Naive thymus-derived CD8-positive, alpha-beta T cell (primary cell): ENCODE data around the gene DYNLT1. TPM values are rescaled to one million over a fixed set of nuclear protein-coding genes. Genes with fewer than 3 reads are reported as not detected.
"Not testable (repeated sequence)": the region's sequence is repeated elsewhere in the genome, so short reads cannot be mapped to it uniquely, and the experiment has no call there.

ENCODE experiments used
- ATAC-seq, 2 donors: fragments of 150-1000 bp; cut with Tn5 transposase in 1 of 2; sonication (Bioruptor Pico), chemical (Tn5 transposase) in 1 of 2; 1 replicate in 1 of 2; 2 replicates in 1 of 2; pipeline ENCODE4 v1.10.0; 2021; ENCODE audit warnings: mild to moderate bottlenecking in 2 of 2, moderate library complexity in 2 of 2
- POLR2A ChIA-PET: fragments of 350-600 bp; sonication (Branson Sonifier 250); formaldehyde crosslinking; loops from one replicate; lab custom pipeline; 2021; ENCODE audit warnings: antibody characterized with exemption; lab: Charles Lee
- DNase-seq, 10 donors: peaks; one replicate each; pipeline versions ENCODE4 v3.0.0 to v3.0.0-alpha.2; 2020 to 2022
- H3K27ac Mint-ChIP-seq, 10 donors: one replicate each; pipeline ENCODE4 v1.8.0; 2020 to 2022; ENCODE audit warnings: mild to moderate bottlenecking in 10 of 10, mixed read lengths in 10 of 10, moderate library complexity in 4 of 10, inconsistent platforms in 1 of 10
- H3K27me3 Mint-ChIP-seq, 5 donors: one replicate each; pipeline ENCODE4 v1.8.0; 2021 to 2022; ENCODE audit warnings: mixed read lengths in 5 of 5
- H3K36me3 Mint-ChIP-seq, 3 donors: one replicate each; pipeline ENCODE4 v1.8.0; 2020 to 2022; ENCODE audit warnings: mixed read lengths in 3 of 3, mild to moderate bottlenecking in 2 of 3, inconsistent platforms in 1 of 3
- H3K4me1 Mint-ChIP-seq, 4 donors: one replicate each; pipeline ENCODE4 v1.8.0; 2021 to 2022; ENCODE audit warnings: mixed read lengths in 4 of 4
- H3K4me3 Mint-ChIP-seq, 10 donors: one replicate each; pipeline ENCODE4 v1.8.0; 2020 to 2022; ENCODE audit warnings: mild to moderate bottlenecking in 10 of 10, mixed read lengths in 10 of 10, moderate library complexity in 6 of 10, inconsistent platforms in 1 of 10
- H3K9me3 Mint-ChIP-seq, 9 donors: one replicate each; pipeline ENCODE4 v1.8.0; 2020 to 2022; ENCODE audit warnings: mixed read lengths in 9 of 9, mild to moderate bottlenecking in 3 of 9, inconsistent platforms in 1 of 9, moderate library complexity in 1 of 9
- polyA plus RNA-seq, 3 donors: library from polyadenylated mRNA; unstranded; fragments of 300-500 nt; fragmentation: Illumina TruSeq; gene quantifications; one replicate each; pipeline ENCODE4 v1.2.3, GENCODE V29; 2021
- total RNA-seq, 8 experiments: library from RNA in 2 of 8; stranded (reverse) in 2 of 8; gene quantifications; one replicate each; pipeline ENCODE4 v1.2.3 and lab custom pipeline; 2021 to 2026

Gene DYNLT1
- total and polyA plus RNA-seq, 5 experiments from 2014 or later, result 54.4 to 78.6 (median 63.3) TPM

DNA sequence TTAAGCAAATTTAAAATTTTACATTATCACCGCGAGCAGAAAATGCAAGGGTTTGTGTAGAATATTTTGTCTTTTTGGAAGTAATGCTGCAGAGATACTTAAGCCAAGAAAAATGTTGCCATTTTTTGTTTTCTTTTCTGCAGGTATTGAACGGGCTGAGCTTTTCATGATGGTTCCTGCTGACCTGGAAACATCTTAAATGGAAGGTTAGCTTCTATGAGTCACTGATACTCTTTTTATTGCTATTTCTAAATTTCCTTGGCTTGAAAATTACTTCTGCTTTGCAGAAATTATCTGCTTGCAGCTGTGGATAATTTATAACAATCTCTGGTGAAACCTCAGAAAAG, 18.0 kb upstream of the DYNLT1 start:
- Mint-ChIP-seq H3K36me3 (peaks cover 11 to 45% (median 19%) of the 10 kb centered on the region in 3 donors), H3K4me1 (peaks cover 3 to 55% (median 35%) of the 10 kb centered on the region in 4 donors), H3K9me3 (no peaks in the 10 kb centered on the region), H3K27ac (peak overlapping the region; percentile 74 to 99 (median 96)), H3K27me3 (no peaks in the 10 kb centered on the region), H3K4me3 (peak overlapping the region; percentile 52 to 91 (median 81))
- POLR2A ChIA-PET, result interaction anchor here (0.8 to 2.5 kb wide), 7 partner anchors 8 to 28 kb away, joined by 3 to 10 read pairs (median 5); partner anchors contain the start of genes DYNLT1 and SYTL3
- DNase-seq, result no peak
- ATAC-seq, result no peak

DNA sequence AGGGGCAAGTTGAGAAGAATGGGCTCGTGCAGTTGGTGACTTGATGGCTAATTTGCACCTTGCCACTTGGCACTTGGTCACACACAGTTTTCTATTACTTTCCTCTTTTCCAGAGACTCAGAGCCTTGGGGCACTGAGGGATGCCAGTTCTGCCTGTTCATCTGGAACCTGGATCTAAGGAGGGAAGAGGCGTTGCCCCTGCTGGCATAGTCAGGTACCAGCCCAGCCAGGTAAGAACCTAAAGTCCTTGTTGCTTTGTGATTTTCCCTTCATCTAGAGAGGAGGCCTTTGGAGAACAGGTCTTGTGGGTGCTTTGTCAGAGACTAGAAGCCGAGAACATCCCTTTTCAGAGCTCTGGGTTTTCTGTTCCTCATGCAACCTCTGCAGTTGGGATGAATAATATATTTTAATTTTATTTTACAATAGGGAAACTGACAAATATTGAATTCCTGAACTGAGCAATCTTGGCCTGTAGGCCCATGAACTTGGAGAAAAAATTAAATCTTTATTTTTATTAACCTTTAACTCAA, 16.7 kb upstream of the DYNLT1 start:
- ATAC-seq (no peak), DNase-seq (no peak)
- Mint-ChIP-seq H3K4me1 (peaks cover 5 to 54% (median 35%) of the 10 kb centered on the region in 4 donors), H3K27ac (peak overlapping the region in 7 of 10 donors; percentile 71 to 95 (median 92)), H3K4me3 (peak overlapping the region in 2 of 10 donors; percentile 5 to 66), H3K9me3 (no peaks in the 10 kb centered on the region), H3K36me3 (peaks cover 1 to 31% (median 11%) of the 10 kb centered on the region in 3 donors), H3K27me3 (no peaks in the 10 kb centered on the region)
- POLR2A ChIA-PET, result interaction anchor here (1.3 to 1.7 kb wide), 2 partner anchors 10 to 11 kb away, joined by 3 to 6 read pairs; partner anchors contain the start of gene SYTL3

DNA sequence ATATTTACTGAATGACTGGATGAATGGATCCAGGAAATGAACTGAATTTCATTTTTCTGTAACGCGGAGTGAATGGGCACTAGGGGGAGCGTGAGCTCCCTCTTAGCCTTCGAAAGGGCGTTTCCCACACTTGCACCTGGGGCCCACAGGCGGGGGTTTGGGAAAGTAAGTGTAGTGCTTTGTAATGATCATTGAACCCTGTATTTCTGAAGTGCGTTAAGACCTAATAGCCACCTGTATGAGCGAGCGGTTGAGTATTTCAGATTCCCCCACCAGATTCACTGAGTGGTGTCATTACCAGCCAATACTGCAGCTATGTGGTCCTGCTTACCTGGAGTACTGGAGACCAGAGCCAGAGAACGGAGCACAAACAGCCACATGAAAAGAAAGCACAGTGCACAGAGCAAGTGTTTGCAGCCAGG, 15.8 kb upstream of the DYNLT1 start:
- Mint-ChIP-seq H3K4me1 (peaks cover 8 to 56% (median 42%) of the 10 kb centered on the region in 4 donors), H3K4me3 (peak overlapping the region in 9 of 10 donors; percentile 23 to 72 (median 41)), H3K36me3 (peaks cover 0 to 23% (median 6%) of the 10 kb centered on the region in 3 donors)

DNA sequence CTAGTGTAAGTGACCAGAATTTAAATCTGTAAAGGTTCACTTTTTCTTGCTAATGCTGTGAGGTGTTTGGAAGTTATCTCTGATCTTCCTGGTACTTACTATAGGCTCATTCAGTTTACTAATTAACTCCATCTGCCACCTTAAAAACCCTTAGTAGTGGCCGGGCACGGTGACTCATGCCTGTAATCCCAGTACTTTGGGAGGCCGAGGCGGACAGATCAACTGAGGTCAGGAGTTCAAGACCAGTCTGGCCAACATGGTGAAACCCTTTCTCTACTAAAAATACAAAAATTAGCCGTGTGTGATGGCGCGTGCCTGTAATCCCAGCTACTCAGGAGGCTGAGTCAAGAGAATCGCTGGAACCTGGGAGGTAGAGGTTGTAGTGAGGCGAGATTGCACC, 12.4 kb upstream of the DYNLT1 start:
- DNase-seq, H3K9me3 Mint-ChIP-seq, H3K36me3 Mint-ChIP-seq, H3K27me3 Mint-ChIP-seq, ATAC-seq, POLR2A ChIA-PET: not testable (repeated sequence)
- Mint-ChIP-seq H3K27ac (peak overlapping the region in 7 of 10 donors; percentile 10 to 100 (median 99)), H3K4me3 (peak overlapping the region in 2 of 10 donors; percentile 13 to 32), H3K4me1 (peaks cover 17 to 72% (median 59%) of the 10 kb centered on the region in 4 donors)

More for the DNA sequence above, 15.8 kb upstream of the DYNLT1 start:
- H3K27me3 Mint-ChIP-seq, result no peaks in the 10 kb centered on the region
- H3K9me3 Mint-ChIP-seq, result no peaks in the 10 kb centered on the region
- POLR2A ChIA-PET, result interaction anchor here (0.6 to 2.4 kb wide), 7 partner anchors 9 to 209 kb away, joined by 3 to 10 read pairs (median 5); partner anchors contain the start of gene DYNLT1
- H3K27ac Mint-ChIP-seq, result peak overlapping the region in 9 of 10 donors; percentile 14 to 95 (median 90)
- ATAC-seq (peak; percentile 65 to 75), DNase-seq (peak in 9 of 10 donors; percentile 27 to 78 (median 58))

DNA sequence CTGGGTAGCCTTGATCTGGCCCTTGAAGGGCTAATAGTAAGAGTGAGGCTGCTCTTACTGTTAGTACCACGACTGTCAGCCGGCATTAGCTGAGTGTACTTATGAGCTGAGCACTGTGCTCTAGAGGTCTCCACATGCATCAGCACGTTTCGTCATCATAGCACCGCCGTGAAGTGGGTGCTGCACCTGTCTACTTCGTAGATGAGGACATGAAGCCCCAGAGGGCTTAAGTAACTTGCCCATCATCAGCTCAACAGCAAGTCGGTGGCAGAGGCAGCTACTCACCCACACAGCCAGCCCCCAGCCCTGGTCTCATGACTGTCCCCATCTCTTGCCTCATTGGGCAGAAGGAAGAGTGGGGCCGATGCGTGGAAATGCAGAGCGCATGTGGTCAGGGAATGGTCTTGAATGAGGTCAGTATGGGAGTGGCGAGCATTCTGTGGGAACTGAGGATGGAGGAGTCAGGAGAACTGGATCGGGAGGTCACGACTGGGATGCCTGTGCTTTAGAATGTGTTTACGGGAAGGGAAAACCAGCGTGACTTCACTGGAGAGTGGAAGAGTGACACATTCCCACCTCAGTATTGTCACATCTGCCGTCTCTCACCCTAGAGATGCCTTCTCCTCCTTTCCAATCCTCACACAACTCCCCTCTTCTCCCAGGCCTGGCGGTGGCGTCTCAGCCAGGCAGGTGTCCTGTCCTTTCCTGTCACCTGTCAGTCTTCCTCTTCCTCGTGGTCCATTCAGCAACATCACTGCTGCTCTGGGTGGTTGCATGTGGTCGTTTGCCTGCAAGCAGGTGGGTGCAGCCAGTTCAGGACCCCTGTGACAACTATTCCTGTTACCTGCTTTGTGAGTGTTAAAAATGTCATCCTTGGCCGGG, 11.3 kb upstream of the DYNLT1 start:
- Mint-ChIP-seq H3K9me3 (no peaks in the 10 kb centered on the region), H3K4me3 (peak overlapping the region; percentile 64 to 89 (median 82)), H3K36me3 (peaks cover 0 to 6% (median 0%) of the 10 kb centered on the region in 3 donors), H3K27me3 (no peaks in the 10 kb centered on the region), H3K27ac (peak overlapping the region; percentile 90 to 100 (median 99)), H3K4me1 (peaks cover 17 to 76% (median 61%) of the 10 kb centered on the region in 4 donors)
- POLR2A ChIA-PET, result interaction anchor here (0.6 to 6.0 kb wide), 6 partner anchors 7 to 156 kb away, joined by 3 to 55 read pairs (median 3); partner anchors contain the start of gene DYNLT1
- ATAC-seq (no peak), DNase-seq (no peak)

DNA sequence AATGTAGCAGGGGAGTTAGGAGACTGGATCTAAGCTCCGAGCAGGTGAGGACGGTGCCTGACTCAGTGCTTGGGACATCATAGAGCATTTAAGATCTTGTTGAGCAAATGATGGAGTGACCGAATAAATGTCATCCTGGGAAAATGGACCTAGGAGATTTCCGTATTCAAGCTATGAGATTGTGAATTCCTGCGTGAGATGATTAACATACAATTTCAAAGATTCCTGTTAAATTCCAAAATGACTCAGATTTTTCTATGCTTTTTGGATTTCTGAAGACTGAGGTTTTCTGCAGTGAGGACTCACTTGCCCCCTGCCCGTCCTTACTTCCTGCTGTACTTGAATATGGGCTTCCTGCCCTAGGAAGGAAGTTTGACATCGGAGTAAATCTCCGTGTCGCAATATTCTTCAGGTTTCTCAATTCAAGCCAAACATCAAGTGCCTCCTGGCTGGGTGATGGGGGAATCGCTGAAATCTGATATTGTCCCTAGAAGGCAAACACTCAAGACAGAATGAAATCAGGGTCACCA, 10.5 kb upstream of the DYNLT1 start:
- DNase-seq, result peak in 2 of 10 donors; percentile 27 to 41
- peak overlapping the region; percentile 90 to 100 (median 99) for H3K27ac Mint-ChIP-seq
- no peaks in the 10 kb centered on the region for H3K9me3 Mint-ChIP-seq
- ATAC-seq, result no peak
- peaks cover 17 to 74% (median 56%) of the 10 kb centered on the region in 4 donors for H3K4me1 Mint-ChIP-seq
- H3K4me3 Mint-ChIP-seq, result peak overlapping the region; percentile 64 to 89 (median 82)
- peaks cover 0 to 6% (median 0%) of the 10 kb centered on the region in 3 donors for H3K36me3 Mint-ChIP-seq
- POLR2A ChIA-PET, result interaction anchor here (0.6 to 6.0 kb wide), 7 partner anchors 8 to 157 kb away, joined by 3 to 55 read pairs (median 3); partner anchors contain the start of gene DYNLT1
- H3K27me3 Mint-ChIP-seq, result no peaks in the 10 kb centered on the region

DNA sequence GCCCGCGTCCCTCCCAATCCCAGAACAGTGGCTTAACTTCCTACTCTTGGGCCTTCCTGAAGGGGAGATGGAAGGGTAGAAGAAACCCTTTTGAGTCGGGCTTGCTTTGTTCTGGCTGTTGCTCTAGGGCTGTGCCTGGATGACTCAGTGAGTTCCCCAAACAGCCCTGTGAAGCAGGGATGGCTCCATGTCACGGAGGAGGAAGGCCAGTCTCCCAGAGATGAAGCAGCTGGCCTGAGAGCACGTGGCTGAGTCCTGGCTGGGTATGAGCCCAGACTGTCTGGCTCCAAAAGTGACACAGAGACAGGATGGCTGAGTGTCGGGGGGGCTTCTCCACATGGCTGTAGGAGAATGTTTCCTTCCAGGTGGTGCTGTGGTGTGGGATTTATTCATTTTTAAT, 10.0 kb upstream of the DYNLT1 start:
- POLR2A ChIA-PET, result interaction anchor here (1.0 to 6.0 kb wide), 5 partner anchors 8 to 215 kb away, joined by 3 to 55 read pairs (median 4); partner anchors contain the start of gene DYNLT1
- peaks cover 0 to 2% (median 0%) of the 10 kb centered on the region in 5 donors for H3K27me3 Mint-ChIP-seq
- DNase-seq (no peak), ATAC-seq (no peak)
- H3K36me3 Mint-ChIP-seq, result peaks cover 0 to 8% (median 0%) of the 10 kb centered on the region in 3 donors
- H3K27ac Mint-ChIP-seq, result peak overlapping the region; percentile 90 to 100 (median 99)
- no peaks in the 10 kb centered on the region for H3K9me3 Mint-ChIP-seq
- peak overlapping the region; percentile 64 to 89 (median 82) for H3K4me3 Mint-ChIP-seq
- peaks cover 20 to 74% (median 61%) of the 10 kb centered on the region in 4 donors for H3K4me1 Mint-ChIP-seq

DNA sequence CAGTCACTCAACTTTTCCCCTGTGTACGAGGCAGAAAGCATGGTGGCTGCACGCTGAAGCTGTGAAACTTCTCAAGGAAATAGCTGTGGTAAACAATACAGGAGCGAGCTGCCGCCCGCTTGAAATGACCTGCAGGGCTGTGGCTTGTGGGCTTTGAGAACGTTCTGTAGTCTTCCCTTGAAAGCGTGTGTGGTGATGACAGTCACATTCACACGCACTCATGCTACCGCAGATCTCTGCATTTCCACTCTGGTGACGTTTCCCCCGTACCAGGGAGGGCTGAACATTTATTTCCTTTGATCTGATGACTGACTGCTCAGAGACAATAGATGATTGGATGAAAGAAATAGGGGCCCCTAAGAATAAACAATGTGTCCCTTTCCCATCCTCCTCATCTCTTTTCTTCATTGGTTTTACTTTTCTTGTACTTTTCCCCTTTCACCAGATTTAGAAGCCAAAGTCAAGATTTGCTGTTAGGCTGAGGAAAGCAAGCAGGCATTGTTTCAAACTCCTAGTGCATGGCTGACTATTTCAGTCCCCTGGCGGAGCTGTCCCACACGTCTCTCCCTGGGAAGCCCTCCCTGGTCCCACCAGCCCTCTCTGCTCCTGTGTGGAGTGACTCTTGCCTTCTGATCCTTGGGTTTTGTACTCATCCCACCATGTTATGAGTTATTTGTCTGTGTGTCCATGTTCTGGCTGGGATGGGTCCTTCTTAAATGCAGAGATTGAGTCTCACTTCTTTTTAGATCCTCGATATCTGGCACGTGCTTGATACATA, 9.2 kb upstream of the DYNLT1 start:
- POLR2A ChIA-PET, result interaction anchor here (0.5 to 6.0 kb wide), 14 partner anchors 9 to 775 kb away, joined by 3 to 55 read pairs (median 4); partner anchors contain the start of gene DYNLT1
- H3K36me3 Mint-ChIP-seq, result peaks cover 0 to 8% (median 0%) of the 10 kb centered on the region in 3 donors
- H3K27ac Mint-ChIP-seq, result peak overlapping the region; percentile 90 to 100 (median 99)
- H3K4me1 Mint-ChIP-seq, result peaks cover 23 to 75% (median 66%) of the 10 kb centered on the region in 4 donors
- no peaks in the 10 kb centered on the region for H3K9me3 Mint-ChIP-seq
- peak; percentile 76 to 80 for ATAC-seq
- peak overlapping the region; percentile 70 to 89 (median 82) for H3K4me3 Mint-ChIP-seq
- H3K27me3 Mint-ChIP-seq, result peaks cover 0 to 2% (median 0%) of the 10 kb centered on the region in 5 donors
- peak; percentile 63 to 99 (median 94) for DNase-seq

DNA sequence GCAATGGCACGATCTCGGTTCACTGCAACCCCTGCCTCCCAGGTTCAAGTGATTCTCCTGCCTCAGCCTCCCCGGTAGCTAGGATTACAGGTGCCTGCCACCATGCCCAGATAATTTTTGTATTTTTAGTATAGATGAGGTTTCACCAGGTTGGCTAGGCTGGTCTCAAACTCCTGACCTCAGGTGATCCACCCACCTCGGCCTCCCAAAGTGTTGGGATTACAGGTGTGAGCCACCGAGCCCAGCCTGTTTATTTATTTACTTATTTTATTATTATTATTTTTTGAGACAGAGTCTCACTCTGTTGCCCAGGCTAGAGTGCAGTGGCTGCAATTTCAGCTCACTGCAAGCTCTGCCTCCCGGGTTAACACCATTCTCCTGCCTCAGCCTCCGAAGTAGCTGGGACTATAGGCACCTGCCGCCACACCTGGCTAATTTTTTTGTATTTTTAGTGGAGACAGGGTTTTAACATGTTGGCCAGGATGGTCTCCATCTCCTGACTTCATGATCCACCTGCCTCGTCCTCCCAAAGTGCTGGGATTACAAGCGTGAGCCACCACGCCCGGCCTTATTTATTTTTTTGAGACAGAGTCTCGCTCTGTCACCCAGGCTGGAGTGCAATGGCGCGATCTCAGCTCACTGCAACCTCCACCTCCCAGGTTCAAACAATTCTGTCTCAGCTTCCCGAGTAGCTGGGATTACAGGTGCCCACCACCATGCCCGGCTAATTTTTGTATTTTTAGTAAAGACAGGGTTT, 7.6 kb upstream of the DYNLT1 start:
- H3K4me1 Mint-ChIP-seq, result peaks cover 25 to 79% (median 70%) of the 10 kb centered on the region in 4 donors
- H3K9me3 Mint-ChIP-seq, H3K27me3 Mint-ChIP-seq, DNase-seq, ATAC-seq, H3K36me3 Mint-ChIP-seq: not testable (repeated sequence)
- POLR2A ChIA-PET, result interaction anchor here (1.1 to 6.0 kb wide), 7 partner anchors 8 to 217 kb away, joined by 4 to 55 read pairs (median 5); partner anchors contain the start of genes DYNLT1 and TMEM181
- peak overlapping the region; percentile 60 to 89 (median 82) for H3K4me3 Mint-ChIP-seq
- peak overlapping the region; percentile 90 to 100 (median 99) for H3K27ac Mint-ChIP-seq

DNA sequence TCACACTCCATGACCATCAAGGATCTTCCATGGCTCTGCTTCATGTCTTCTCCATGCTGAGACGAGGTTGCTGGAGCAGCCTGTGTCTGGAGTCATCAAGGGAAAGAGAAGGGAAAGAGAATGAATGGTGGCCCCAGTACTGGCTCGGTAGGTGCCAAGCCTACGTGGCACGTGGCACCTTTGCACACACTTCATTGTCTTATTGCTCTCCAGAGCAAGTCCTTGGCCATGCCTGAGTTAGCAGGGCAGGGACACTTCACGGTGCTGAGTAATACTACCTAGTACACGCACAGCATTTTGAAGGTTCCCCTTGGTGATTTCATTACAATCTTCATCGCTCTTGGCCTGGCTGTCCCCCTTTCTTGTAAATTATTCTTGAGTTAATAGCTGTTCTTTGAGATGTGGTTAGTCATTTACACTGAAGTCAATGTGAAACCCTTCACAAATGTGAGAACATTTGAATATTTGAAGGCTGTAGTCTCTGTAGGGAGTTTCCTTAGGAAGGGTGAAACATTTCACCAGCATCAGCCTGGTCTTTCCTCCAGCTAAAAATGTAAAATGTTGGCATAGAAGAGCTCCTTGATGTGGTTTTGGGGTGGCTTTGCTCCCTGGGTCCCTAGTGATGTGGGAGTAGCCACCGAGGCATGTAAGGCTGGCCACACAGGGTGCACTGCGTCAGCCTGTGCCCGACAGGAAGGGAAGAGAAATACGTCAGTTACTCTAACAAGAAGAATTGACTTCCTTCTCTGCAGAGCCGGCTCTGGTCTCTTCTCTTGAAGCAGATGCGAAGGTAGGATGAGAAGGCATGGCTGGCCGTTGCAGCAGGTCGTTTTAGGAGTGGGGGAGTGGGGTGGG, 5.0 kb upstream of the DYNLT1 start, which contains the start of gene SYTL3:
Gene SYTL3, plus strand, starts transcription at position 766 of the 855 bp plus-strand sequence. CDS start 13,215 bp downstream, outside the sequence.
- peak within 1 kb of the TSS; percentile 87 to 98 (median 94) for H3K27ac Mint-ChIP-seq
- peaks cover 0 to 2% (median 0%) of the 10 kb centered on the region in 5 donors for H3K27me3 Mint-ChIP-seq

More for the DNA sequence above, 5.0 kb upstream of the DYNLT1 start, which contains the start of gene SYTL3:
- Mint-ChIP-seq H3K4me1 (peaks cover 22 to 68% (median 61%) of the 10 kb centered on the region in 4 donors), H3K9me3 (no peaks in the 10 kb centered on the region), H3K36me3 (peaks cover 0 to 6% (median 0%) of the 10 kb centered on the region in 3 donors), H3K4me3 (peak within 1 kb of the TSS; percentile 48 to 86 (median 82))
- DNase-seq, result peak; percentile 47 to 96 (median 92)
- POLR2A ChIA-PET, result interaction anchor here (1.0 to 1.7 kb wide), 7 partner anchors 9 to 350 kb away, joined by 3 to 6 read pairs (median 4); partner anchors contain the start of gene RSPH3
- peak; percentile 61 to 69 for ATAC-seq
